Endodermal cell (in vitro differentiated cells): ENCODE measurements around the gene IDS. TPM values are rescaled to one million over a fixed set of nuclear protein-coding genes. Genes with fewer than 3 reads are reported as not detected.

Source experiments
- DNase-seq: peaks from one replicate; pipeline ENCODE4 v3.0.0-alpha.2; 2017
- H3K27ac ChIP-seq: 2 replicates; pipeline ENCODE4 v1.5.1; 2013; ENCODE audit warnings: mild to moderate bottlenecking, low read depth, low read length, moderate library complexity
- H3K27me3 ChIP-seq: 2 replicates; pipeline ENCODE4 v1.6.1; 2013; ENCODE audit warnings: mild to moderate bottlenecking, low read length, moderate library complexity; ENCODE audit not compliant: insufficient read depth, control insufficient read depth, poor library complexity, severe bottlenecking
- H3K36me3 ChIP-seq: 2 replicates; pipeline ENCODE4 v1.7.0; 2013; ENCODE audit warnings: mild to moderate bottlenecking, low read length, moderate library complexity; ENCODE audit not compliant: control insufficient read depth, insufficient read depth
- H3K4me1 ChIP-seq: one replicate; pipeline ENCODE4 v1.7.0; 2013; ENCODE audit warnings: low read length; ENCODE audit not compliant: control insufficient read depth, insufficient read depth
- H3K4me3 ChIP-seq: 2 replicates; pipeline ENCODE4 v1.5.1; 2013; ENCODE audit warnings: mild to moderate bottlenecking, low read length, moderate library complexity
- H3K9ac ChIP-seq: 2 replicates; pipeline ENCODE4 v1.6.1; 2013; ENCODE audit warnings: mild to moderate bottlenecking, low read length, moderate library complexity; ENCODE audit not compliant: poor library complexity, severe bottlenecking; ENCODE audit errors: extremely low read depth
- H3K9me3 ChIP-seq: 2 replicates; pipeline ENCODE4 v1.6.1; 2013; ENCODE audit warnings: mild to moderate bottlenecking, low read length, moderate library complexity; ENCODE audit not compliant: control insufficient read depth
- H3K27ac Mint-ChIP-seq: 2 replicates; pipeline ENCODE4 v1.8.0; 2020; ENCODE audit warnings: mixed read lengths
- H3K27me3 Mint-ChIP-seq: 2 replicates; pipeline ENCODE4 v1.8.0; 2021; ENCODE audit warnings: mild to moderate bottlenecking, mixed read lengths; ENCODE audit not compliant: insufficient read depth
- H3K36me3 Mint-ChIP-seq: 2 replicates; pipeline ENCODE4 v1.8.0; 2020; ENCODE audit warnings: low read depth, mixed read lengths
- H3K4me1 Mint-ChIP-seq: 2 replicates; pipeline ENCODE4 v1.8.0; 2020; ENCODE audit warnings: mixed read lengths
- H3K4me3 Mint-ChIP-seq: 2 replicates; pipeline ENCODE4 v1.8.0; 2020; ENCODE audit warnings: mild to moderate bottlenecking, moderate library complexity, mixed read lengths
- H3K9me3 Mint-ChIP-seq: 2 replicates; pipeline ENCODE4 v1.8.0; 2020; ENCODE audit warnings: mild to moderate bottlenecking, mixed read lengths
- WGBS, 2 experiments: methylation state at CpG; one replicate each; pipeline versions ENCODE4 v1.1.5 to v1.1.7; 2013; ENCODE audit warnings: missing lambda C conversion rate in 2 of 2, mixed read lengths in 1 of 2; ENCODE audit not compliant: insufficient coverage in 1 of 2, insufficient read length in 1 of 2; 5-methylcytosine and 5-hydroxymethylcytosine counted together
- total RNA-seq, 2 donors: library from RNA; stranded (reverse); fragmentation: NEBNext Ultra II Directional in 1 of 2; extraction: Animal tissue kit (Norgen Biotek cat#: 25700) in 1 of 2; gene quantifications; 2 replicates in 1 of 2; 3 replicates in 1 of 2; pipeline ENCODE4 v1.2.1, GENCODE V29; 2021
- TF ChIP-seq, protein P1 (sequence below): fragments of 200-600 bp; sonication (generic); conservative IDR thresholded peaks from 2 replicates; pipeline ENCODE4 v1.5.0; 2021; ENCODE audit warnings: antibody characterized with exemption, mild to moderate bottlenecking

Gene IDS
- total RNA-seq, 2 donors from 2014 or later: 28.2 to 43.9 TPM

DNA sequence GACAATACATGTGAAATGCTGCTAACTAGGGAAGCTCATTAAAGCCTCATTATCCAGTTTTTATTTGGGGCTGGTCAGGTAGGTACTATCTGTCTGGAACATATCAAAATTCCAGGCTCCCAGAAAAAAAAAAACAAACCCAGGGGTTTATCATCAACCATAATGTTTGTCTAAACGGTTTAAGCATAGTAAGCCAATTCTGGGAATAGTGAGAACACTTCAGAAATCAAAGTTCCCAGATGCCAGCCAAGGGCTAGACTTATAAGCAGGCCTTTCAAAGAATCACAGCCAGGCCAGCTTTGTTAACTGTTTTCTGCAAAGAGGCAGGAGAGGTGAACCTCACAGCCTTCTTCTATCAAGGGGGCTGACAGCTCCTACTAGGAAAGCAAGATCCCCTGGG is 8.1 kb downstream of the IDS start:
- Mint-ChIP-seq H3K27ac (no peak overlapping the region), H3K36me3 (peaks cover 39% of the 10 kb centered on the region), H3K4me1 (no peaks in the 10 kb centered on the region), H3K9me3 (peaks cover 41% of the 10 kb centered on the region), H3K4me3 (no peak overlapping the region), H3K27me3 (no peaks in the 10 kb centered on the region)
- Histone ChIP-seq H3K9me3 (peaks cover 9% of the 10 kb centered on the region), H3K9ac (no peak overlapping the region), H3K27me3 (no peaks in the 10 kb centered on the region), H3K4me1 (no peaks in the 10 kb centered on the region), H3K27ac (no peak overlapping the region), H3K4me3 (no peak overlapping the region), H3K36me3 (peaks cover 77% of the 10 kb centered on the region)
- no peak for DNase-seq
- TF ChIP-seq, protein P1, sequence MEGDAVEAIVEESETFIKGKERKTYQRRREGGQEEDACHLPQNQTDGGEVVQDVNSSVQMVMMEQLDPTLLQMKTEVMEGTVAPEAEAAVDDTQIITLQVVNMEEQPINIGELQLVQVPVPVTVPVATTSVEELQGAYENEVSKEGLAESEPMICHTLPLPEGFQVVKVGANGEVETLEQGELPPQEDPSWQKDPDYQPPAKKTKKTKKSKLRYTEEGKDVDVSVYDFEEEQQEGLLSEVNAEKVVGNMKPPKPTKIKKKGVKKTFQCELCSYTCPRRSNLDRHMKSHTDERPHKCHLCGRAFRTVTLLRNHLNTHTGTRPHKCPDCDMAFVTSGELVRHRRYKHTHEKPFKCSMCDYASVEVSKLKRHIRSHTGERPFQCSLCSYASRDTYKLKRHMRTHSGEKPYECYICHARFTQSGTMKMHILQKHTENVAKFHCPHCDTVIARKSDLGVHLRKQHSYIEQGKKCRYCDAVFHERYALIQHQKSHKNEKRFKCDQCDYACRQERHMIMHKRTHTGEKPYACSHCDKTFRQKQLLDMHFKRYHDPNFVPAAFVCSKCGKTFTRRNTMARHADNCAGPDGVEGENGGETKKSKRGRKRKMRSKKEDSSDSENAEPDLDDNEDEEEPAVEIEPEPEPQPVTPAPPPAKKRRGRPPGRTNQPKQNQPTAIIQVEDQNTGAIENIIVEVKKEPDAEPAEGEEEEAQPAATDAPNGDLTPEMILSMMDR: no peak
- 91 to 100% methylated on average over 1 of the region's 1 CpG for WGBS, 2 experiments

DNA sequence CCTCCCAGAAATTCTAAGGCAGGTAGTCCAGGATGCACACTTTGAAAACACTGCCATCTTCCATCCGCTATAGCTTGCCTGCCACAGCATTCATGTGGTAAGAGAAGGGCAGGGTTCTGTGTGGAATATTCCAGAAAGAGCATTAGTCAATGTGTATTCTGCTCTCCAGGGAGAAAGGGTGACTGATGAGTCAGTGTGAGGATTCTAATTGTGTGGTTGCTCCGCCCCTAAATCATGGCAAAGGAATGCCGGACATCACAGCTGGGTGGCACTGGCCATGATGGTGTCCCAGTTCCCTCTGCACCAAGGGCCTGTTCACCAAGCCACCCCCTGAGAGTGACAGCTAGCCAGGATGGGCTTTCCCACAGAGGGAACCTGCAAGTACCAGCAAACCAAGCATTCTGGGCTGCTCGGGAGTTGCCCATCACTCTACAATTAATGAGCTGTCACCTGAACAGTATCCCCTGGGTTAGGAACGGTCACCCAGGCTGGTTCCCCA is 9.5 kb downstream of the IDS start:
- DNase-seq: peak; percentile 53
- Mint-ChIP-seq H3K36me3 (peaks cover 36% of the 10 kb centered on the region), H3K27me3 (no peaks in the 10 kb centered on the region), H3K9me3 (peaks cover 37% of the 10 kb centered on the region), H3K4me3 (no peak overlapping the region), H3K4me1 (no peaks in the 10 kb centered on the region), H3K27ac (no peak overlapping the region)
- TF ChIP-seq, protein P1: no peak
- Histone ChIP-seq H3K36me3 (peaks cover 82% of the 10 kb centered on the region), H3K9me3 (peaks cover 12% of the 10 kb centered on the region), H3K27me3 (no peaks in the 10 kb centered on the region), H3K4me3 (no peak overlapping the region), H3K27ac (no peak overlapping the region), H3K9ac (no peak overlapping the region), H3K4me1 (no peaks in the 10 kb centered on the region)
- WGBS, 2 experiments: 93% methylated on average over 5 of the region's 5 CpGs; no CpG with 5 or more reads in 1 of the 2 experiments

DNA sequence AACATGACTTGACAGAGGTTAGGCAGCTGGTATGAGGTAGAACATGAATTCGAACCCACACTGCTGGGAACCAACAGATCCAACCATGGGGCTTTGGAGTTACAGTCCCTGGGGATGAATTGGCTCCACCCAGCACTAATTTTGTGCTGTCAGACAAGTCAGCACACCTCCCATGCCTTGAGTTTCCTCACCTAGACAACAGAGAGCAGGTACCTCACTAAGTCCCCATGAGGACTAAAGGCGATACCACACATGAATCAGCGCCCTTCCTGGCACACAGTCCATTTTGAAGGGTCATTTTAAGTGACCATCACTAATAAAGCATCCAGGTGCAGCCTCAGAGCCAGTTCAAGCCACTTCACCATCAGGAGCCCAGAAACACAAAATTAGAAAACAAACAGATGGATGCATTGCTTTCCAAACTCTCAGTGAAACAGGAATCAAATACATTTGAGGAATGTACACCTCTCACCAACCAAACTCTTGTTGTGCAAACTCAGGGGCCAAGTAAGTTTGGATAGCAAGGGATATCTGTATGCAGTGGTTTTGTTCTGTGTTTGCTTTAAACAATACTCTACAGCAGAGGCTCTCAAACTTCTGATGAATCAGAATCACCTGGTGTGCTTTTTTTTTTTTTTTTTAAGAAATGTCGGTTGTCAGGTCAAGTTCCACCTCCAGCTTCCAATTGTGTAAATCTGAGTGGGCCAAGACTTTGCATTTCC is 10.1 kb downstream of the IDS start:
- Histone ChIP-seq H3K4me3 (no peak overlapping the region), H3K27me3 (no peaks in the 10 kb centered on the region), H3K36me3 (peaks cover 80% of the 10 kb centered on the region), H3K4me1 (no peaks in the 10 kb centered on the region), H3K9ac (no peak overlapping the region), H3K27ac (no peak overlapping the region), H3K9me3 (peaks cover 12% of the 10 kb centered on the region)
- no peaks in the 10 kb centered on the region for H3K27me3 Mint-ChIP-seq
- no peak overlapping the region for H3K4me3 Mint-ChIP-seq
- H3K4me1 Mint-ChIP-seq: no peaks in the 10 kb centered on the region
- no peak overlapping the region for H3K27ac Mint-ChIP-seq
- TF ChIP-seq, protein P1: no peak
- no peak for DNase-seq
- H3K36me3 Mint-ChIP-seq: peaks cover 36% of the 10 kb centered on the region
- H3K9me3 Mint-ChIP-seq: peaks cover 38% of the 10 kb centered on the region
- 91% methylated on average over 4 of the region's 4 CpGs; no CpG with 5 or more reads in 1 of the 2 experiments for WGBS, 2 experiments
